Measurements from ENCODE around the gene HEXD. TPM values are rescaled to one million over a fixed set of nuclear protein-coding genes. Genes with fewer than 3 reads are reported as not detected.

Gene HEXD
- total RNA-seq: 10 to 100 TPM; 15.9 to 53.7 (median 39.8) TPM

- no peaks in the 10 kb centered on the region for H3K27me3 ChIP-seq
- intact Hi-C loops (cut with DNase I; ENCODE audit: low total_unique reads): no loop called here
- H3K4me3 ChIP-seq: peak within 1 kb of the TSS; percentile 46 to 82
- peak; percentile 69 to 84 for DNase-seq
- H3K27ac ChIP-seq: peak within 1 kb of the TSS; percentile 85 to 96
- TF ChIP-seq CTCF (IDR thresholded peaks at IDR 0.05) (peak in 3 of 4 experiments; percentile 13 to 60 (median 47)), POLR2A (IDR thresholded peaks at IDR 0.05) (peak; percentile 45 to 80)
- H3K9me3 ChIP-seq: no peaks in the 10 kb centered on the region
- peaks cover 0 to 3% of the 10 kb centered on the region in 2 donors for H3K4me1 ChIP-seq
- no peaks in the 10 kb centered on the region for H3K36me3 ChIP-seq
Measured at GRCh38 chr17:82418001-82418986, at the start of gene HEXD, which contains the start of gene OGFOD3. Gene HEXD, plus strand, starts transcription at chr17:82418347. Its CDS starts 1,453 bp downstream, at chr17:82419800. Gene OGFOD3, minus strand, starts transcription at chr17:82418586. Its CDS starts 101 bp downstream, at chr17:82418485.

GRCh38 chr17:82369211-82369610 is 48.9 kb upstream of the HEXD start:
- TF ChIP-seq POLR2A (IDR thresholded peaks at IDR 0.05) (no peak), CTCF (IDR thresholded peaks at IDR 0.05) (no peak)
- no peak overlapping the region for H3K27ac ChIP-seq
- H3K36me3 ChIP-seq: no peaks in the 10 kb centered on the region
- intact Hi-C loops (cut with DNase I; ENCODE audit: low total_unique reads): no loop called here
- no peaks in the 10 kb centered on the region for H3K9me3 ChIP-seq
- H3K4me1 ChIP-seq: peaks cover 0 to 8% of the 10 kb centered on the region in 2 donors
- H3K4me3 ChIP-seq: no peak overlapping the region
- H3K27me3 ChIP-seq: peaks cover 10 to 16% of the 10 kb centered on the region in 2 donors
- DNase-seq: no peak

- Histone ChIP-seq H3K27ac (no peak overlapping the region), H3K9me3 (no peaks in the 10 kb centered on the region), H3K27me3 (peaks cover 12 to 16% of the 10 kb centered on the region in 2 donors), H3K4me1 (peaks cover 0 to 8% of the 10 kb centered on the region in 2 donors), H3K36me3 (no peaks in the 10 kb centered on the region), H3K4me3 (peak overlapping the region in 1 of 2 donors; percentile 10)
- no peak for TF ChIP-seq CTCF (IDR thresholded peaks at IDR 0.05)
- no peak for TF ChIP-seq POLR2A (IDR thresholded peaks at IDR 0.05)
- no peak for DNase-seq
- intact Hi-C loops (cut with DNase I; ENCODE audit: low total_unique reads): no loop called here
Measured at GRCh38 chr17:82370471-82371332, 47.4 kb upstream of the HEXD start.

- peaks cover 0 to 8% of the 10 kb centered on the region in 2 donors for H3K4me1 ChIP-seq
- no peaks in the 10 kb centered on the region for H3K9me3 ChIP-seq
- no peak within 1 kb of the TSS for H3K27ac ChIP-seq
- H3K27me3 ChIP-seq: peaks cover 12 to 19% of the 10 kb centered on the region in 2 donors
- intact Hi-C loops (cut with DNase I; ENCODE audit: low total_unique reads): no loop called here
- no peaks in the 10 kb centered on the region for H3K36me3 ChIP-seq
- TF ChIP-seq POLR2A (IDR thresholded peaks at IDR 0.05): no peak
- peak within 1 kb of the TSS in 1 of 2 donors; percentile 10 for H3K4me3 ChIP-seq
- DNase-seq: no peak
Measured at GRCh38 chr17:82371333-82372248, 46.6 kb upstream of the HEXD start, which contains the start of gene UTS2R. Gene UTS2R, plus strand, starts transcription at chr17:82371765. Its CDS starts 2,560 bp downstream, at chr17:82374325.

Data from uterus (tissue), 4 donors.